CD14-positive monocyte (primary cell): Measurements from ENCODE around the gene ZSCAN9. TPM values are rescaled to one million over a fixed set of nuclear protein-coding genes. Genes with fewer than 3 reads are reported as not detected.

Experiments
- DNase-seq, 3 donors: peaks; one replicate each; pipeline ENCODE4 v3.0.0-alpha.2; 2011 to 2022
- H2AFZ ChIP-seq: 2 replicates; pipeline ENCODE4 v1.6.0; 2012; ENCODE audit warnings: mild to moderate bottlenecking, low read depth, low read length, inconsistent platforms; ENCODE audit not compliant: insufficient read depth, poor library complexity, severe bottlenecking
- H3K27ac ChIP-seq, 2 donors: 1 replicate in 1 of 2; 2 replicates in 1 of 2; pipeline ENCODE4 v1.5.1; 2012 to 2013; ENCODE audit warnings: low read length in 2 of 2, control low read depth in 1 of 2, inconsistent platforms in 1 of 2, low read depth in 1 of 2, mild to moderate bottlenecking in 1 of 2
- H3K27me3 ChIP-seq, 2 donors: one replicate each; pipeline versions ENCODE4 v1.6.0 to v1.6.1; 2011 to 2013; ENCODE audit warnings: low read length in 2 of 2; ENCODE audit not compliant: control insufficient read depth in 2 of 2, insufficient read depth in 2 of 2
- H3K36me3 ChIP-seq, 2 donors: replicated peaks in 1 of 2; 1 replicate in 1 of 2; 2 replicates in 1 of 2; pipeline versions ENCODE4 v1.5.1 to v1.6.1; 2012 to 2013; ENCODE audit warnings: low read length in 2 of 2, control low read depth in 1 of 2, inconsistent platforms in 1 of 2, mild to moderate bottlenecking in 1 of 2; ENCODE audit not compliant: insufficient read depth in 2 of 2, control insufficient read depth in 1 of 2
- H3K4me1 ChIP-seq, 2 donors: 1 replicate in 1 of 2; 2 replicates in 1 of 2; pipeline versions ENCODE4 v1.5.1 to v1.6.1; 2012 to 2013; ENCODE audit warnings: low read length in 2 of 2, control low read depth in 1 of 2, inconsistent platforms in 1 of 2, mild to moderate bottlenecking in 1 of 2, moderate library complexity in 1 of 2; ENCODE audit not compliant: insufficient read depth in 2 of 2, control insufficient read depth in 1 of 2
- H3K4me2 ChIP-seq: replicated peaks from 2 replicates; pipeline ENCODE3; 2012; ENCODE audit warnings: low read length, moderate library complexity, mild to moderate bottlenecking; ENCODE audit not compliant: poor library complexity, severe bottlenecking; ENCODE audit errors: extremely low read depth
- H3K4me3 ChIP-seq, 3 experiments: fragments of 200-600 bp in 1 of 3; sonication (generic) in 1 of 3; replicated peaks in 1 of 3; 1 replicate in 2 of 3; 2 replicates in 1 of 3; pipeline ENCODE4 v1.5.1; 2011 to 2013; ENCODE audit warnings: low read length in 3 of 3, mild to moderate bottlenecking in 3 of 3, control low read depth in 2 of 3, low read depth in 2 of 3, inconsistent platforms in 1 of 3, moderate library complexity in 1 of 3
- H3K79me2 ChIP-seq: 2 replicates; pipeline ENCODE4 v1.6.0; 2012; ENCODE audit warnings: mild to moderate bottlenecking, control low read depth, inconsistent platforms, low read length, moderate library complexity; ENCODE audit not compliant: insufficient read depth
- H3K9ac ChIP-seq: 2 replicates; pipeline ENCODE4 v1.6.0; 2017; ENCODE audit warnings: low read length, mild to moderate bottlenecking; ENCODE audit not compliant: insufficient read depth, poor library complexity, severe bottlenecking
- H3K9me3 ChIP-seq, 2 donors: replicated peaks in 1 of 2; 1 replicate in 1 of 2; 2 replicates in 1 of 2; pipeline versions ENCODE4 v1.5.1 to v1.6.1; 2012 to 2013; ENCODE audit warnings: low read length in 2 of 2, control low read depth in 1 of 2; ENCODE audit not compliant: control insufficient read depth in 1 of 2, insufficient read depth in 1 of 2
- H4K20me1 ChIP-seq: 2 replicates; pipeline ENCODE4 v1.6.0; 2012; ENCODE audit warnings: mild to moderate bottlenecking, low read length, control low read depth, moderate library complexity; ENCODE audit not compliant: insufficient read depth
- H3K27ac Mint-ChIP-seq, 7 donors: one replicate each; pipeline ENCODE4 v1.8.0; 2020; ENCODE audit warnings: mild to moderate bottlenecking in 7 of 7, mixed read lengths in 7 of 7, moderate library complexity in 6 of 7, inconsistent platforms in 2 of 7
- H3K27me3 Mint-ChIP-seq, 3 donors: one replicate each; pipeline ENCODE4 v1.8.0; 2021 to 2022; ENCODE audit warnings: low read depth in 3 of 3, mild to moderate bottlenecking in 3 of 3, mixed read lengths in 3 of 3, moderate library complexity in 3 of 3, inconsistent platforms in 1 of 3
- H3K36me3 Mint-ChIP-seq, 2 donors: one replicate each; pipeline ENCODE4 v1.8.0; 2020; ENCODE audit warnings: mixed read lengths in 2 of 2, inconsistent platforms in 1 of 2, mild to moderate bottlenecking in 1 of 2
- H3K4me1 Mint-ChIP-seq: one replicate; pipeline ENCODE4 v1.8.0; 2020; ENCODE audit warnings: mild to moderate bottlenecking, mixed read lengths
- H3K4me3 Mint-ChIP-seq, 2 donors: one replicate each; pipeline ENCODE4 v1.8.0; 2020; ENCODE audit warnings: mild to moderate bottlenecking in 2 of 2, mixed read lengths in 2 of 2, moderate library complexity in 1 of 2
- H3K9me3 Mint-ChIP-seq, 7 donors: one replicate each; pipeline ENCODE4 v1.8.0; 2020 to 2022; ENCODE audit warnings: mixed read lengths in 7 of 7, mild to moderate bottlenecking in 6 of 7, moderate library complexity in 6 of 7, inconsistent platforms in 2 of 7
- CTCF ChIP-seq: fragments of 200-600 bp; IDR thresholded peaks from one replicate; pipeline ENCODE4 v1.8.0; 2022; ENCODE audit warnings: antibody characterized with exemption, mild to moderate bottlenecking
- WGBS: methylation state at CpG from one replicate; pipeline ENCODE4 v1.1.5; 2013; ENCODE audit warnings: missing lambda C conversion rate; ENCODE audit not compliant: insufficient coverage; 5-methylcytosine and 5-hydroxymethylcytosine counted together
- intact Hi-C, 2 donors: fragments of 100-400 bp; cut with micrococcal nuclease; formaldehyde crosslinking; loops; one replicate each; pipeline versions ENCODE4 v1.15.0 to v1.15.1; 2023
- polyA plus RNA-seq, 3 donors: library from polyadenylated mRNA; depleted of rRNA in 1 of 3; unstranded in 2 of 3; stranded (reverse) in 1 of 3; fragments of 300-500 nt in 2 of 3; fragments of >200 nt in 1 of 3; fragmentation: Illumina TruSeq in 2 of 3; gene quantifications; 1 replicate in 2 of 3; 2 replicates in 1 of 3; pipeline ENCODE4 v1.2.3, GENCODE V29; 2012 to 2021

The ZSCAN9 gene
- polyA plus RNA-seq, 3 donors = 2.2 to 11.6 (median 5.0) TPM

GRCh38 chr6:28200020-28200419 is 25.1 kb upstream of the ZSCAN9 start:
- Histone ChIP-seq H3K79me2 (no peaks in the 10 kb centered on the region), H3K27me3 (peaks cover 11 to 12% of the 10 kb centered on the region in 2 donors), H3K4me1 (no peaks in the 10 kb centered on the region), H3K27ac (no peak overlapping the region), H3K9ac (no peak overlapping the region), H4K20me1 (no peaks in the 10 kb centered on the region), H3K4me3 (no peak overlapping the region), H3K36me3 (no peaks in the 10 kb centered on the region), H3K4me2 (no peak overlapping the region), H2AFZ (no peak overlapping the region), H3K9me3 (peaks cover 9 to 16% of the 10 kb centered on the region in 2 donors)
- H3K9me3 Mint-ChIP-seq = peaks cover 13 to 43% (median 31%) of the 10 kb centered on the region in 7 donors
- H3K4me3 Mint-ChIP-seq = no peak overlapping the region
- no peak for DNase-seq
- H3K4me1 Mint-ChIP-seq = peaks cover 2% of the 10 kb centered on the region
- TF ChIP-seq CTCF = no peak
- peaks cover 9 to 27% (median 12%) of the 10 kb centered on the region in 3 donors for H3K27me3 Mint-ChIP-seq
- WGBS = no CpG with 5 or more reads among the region's 1 CpG
- no peaks in the 10 kb centered on the region for H3K36me3 Mint-ChIP-seq
- intact Hi-C loops = no loop called here
- no peak overlapping the region for H3K27ac Mint-ChIP-seq

- Histone ChIP-seq H3K27me3 (peaks cover 42% of the 10 kb centered on the region in 2 donors), H3K27ac (no peak overlapping the region), H3K4me3 (no peak overlapping the region), H3K9ac (no peak overlapping the region), H4K20me1 (no peaks in the 10 kb centered on the region), H3K4me1 (peaks cover 11 to 13% of the 10 kb centered on the region in 2 donors), H2AFZ (no peak overlapping the region), H3K36me3 (no peaks in the 10 kb centered on the region), H3K4me2 (no peak overlapping the region), H3K79me2 (no peaks in the 10 kb centered on the region), H3K9me3 (peaks cover 6 to 27% of the 10 kb centered on the region in 2 donors)
- TF ChIP-seq CTCF = no peak
- Mint-ChIP-seq H3K36me3 (peaks cover 0 to 9% of the 10 kb centered on the region in 2 donors), H3K27ac (no peak overlapping the region), H3K4me3 (no peak overlapping the region), H3K9me3 (peaks cover 4 to 36% (median 30%) of the 10 kb centered on the region in 7 donors), H3K27me3 (peaks cover 38 to 47% (median 38%) of the 10 kb centered on the region in 3 donors), H3K4me1 (peaks cover 14% of the 10 kb centered on the region)
- intact Hi-C loops = no loop called here
- DNase-seq = no peak
- 88% methylated on average over 1 of the region's 4 CpGs for WGBS
Measured at GRCh38 chr6:28203201-28203600, 21.9 kb upstream of the ZSCAN9 start.
